ENCODE data around the gene AKAP6. TPM values are rescaled to one million over a fixed set of nuclear protein-coding genes. Genes with fewer than 3 reads are reported as not detected.
A peak's percentile ranks its signal among the peaks of the same experiment; 100 is the strongest.

AKAP6 gene
- total RNA-seq, 1 experiment from 2014 or later: 1.1 TPM

DNA sequence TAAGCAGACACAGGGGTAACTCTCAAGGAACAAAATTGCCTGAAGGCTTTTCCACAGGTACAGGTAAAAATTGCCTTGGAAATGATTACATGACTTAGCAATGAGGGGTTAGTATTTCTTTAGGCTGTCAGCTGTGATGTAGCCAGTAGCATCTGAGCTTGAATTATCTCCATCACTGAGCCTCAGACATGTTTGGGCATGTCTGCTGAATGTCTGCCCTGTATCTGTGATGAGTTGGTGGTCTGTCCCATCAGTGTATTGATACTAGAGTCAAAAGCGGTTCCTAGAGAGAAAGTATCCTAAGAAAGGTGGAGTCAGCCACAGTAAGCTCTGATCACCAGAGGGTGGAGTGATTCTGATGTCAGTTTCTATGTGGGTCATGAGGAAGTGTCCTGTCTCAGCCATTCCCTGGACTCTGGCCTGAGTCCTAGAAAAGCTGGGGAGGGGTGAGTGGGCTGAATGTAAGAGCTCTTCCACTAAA is 16.3 kb downstream of the AKAP6 start:
- Histone ChIP-seq H2BK120ac (ENCODE audit: low read depth, low read length, poor library complexity, severe bottlenecking) (no peak overlapping the region), H4K8ac (replicated peaks; ENCODE audit: insufficient read length, low read depth, low read length) (no peak overlapping the region), H3T11ph (ENCODE audit: low read length) (no peak overlapping the region), H2AFZ (ENCODE audit: low read length) (peak overlapping the region; percentile 78), H3K9me3 (ENCODE audit: control insufficient read depth, low read depth, low read length) (no peaks in the 10 kb centered on the region), H3K4me2 (ENCODE audit: insufficient read depth, insufficient read length, low read length) (no peak overlapping the region), H2BK20ac (ENCODE audit: low read depth, low read length, poor library complexity, severe bottlenecking) (no peak overlapping the region), H2BK5ac (ENCODE audit: insufficient read length, low read length) (no peak overlapping the region), H3K23me2 (ENCODE audit: insufficient read length, low read depth, low read length, poor library complexity, severe bottlenecking) (no peaks in the 10 kb centered on the region), H3K14ac (ENCODE audit: insufficient read depth, low read length) (no peak overlapping the region), H4K91ac (ENCODE audit: insufficient read length, low read depth, low read length) (no peak overlapping the region), H2AK5ac (ENCODE audit: insufficient read length, low read length) (no peak overlapping the region), H3K27me3 (ENCODE audit: insufficient read depth, low read length) (no peaks in the 10 kb centered on the region), H4K20me1 (ENCODE audit: control insufficient read depth, insufficient read depth, insufficient read length) (no peaks in the 10 kb centered on the region), H3K56ac (ENCODE audit: insufficient read length, low read depth, low read length) (no peak overlapping the region), H3K79me1 (ENCODE audit: insufficient read depth, low read depth, low read length, poor library complexity, severe bottlenecking) (no peaks in the 10 kb centered on the region), H2BK15ac (ENCODE audit: low read depth, low read length) (no peak overlapping the region), H3K79me2 (ENCODE audit: insufficient read depth, low read length) (no peaks in the 10 kb centered on the region), H3K9ac (ENCODE audit: extremely low read depth, insufficient read length, low read length) (no peak overlapping the region), H4K5ac (ENCODE audit: insufficient read length, low read depth, low read length) (no peak overlapping the region), H3K27ac (ENCODE audit: insufficient read length, low read depth, low read length) (no peak overlapping the region), H3K23ac (ENCODE audit: insufficient read length, low read depth, low read length) (no peak overlapping the region), H3K18ac (ENCODE audit: insufficient read length, low read depth, low read length) (no peak overlapping the region), H3K4me1 (ENCODE audit: insufficient read depth, low read length) (peaks cover 2% of the 10 kb centered on the region; the same call in 1 of the 2 replicates), H3K4ac (ENCODE audit: low read depth, low read length) (no peak overlapping the region; the same call in 1 of the 2 replicates), H2BK12ac (ENCODE audit: insufficient read length, low read depth, low read length) (no peak overlapping the region)
- H3K36me3 Mint-ChIP-seq (ENCODE audit: insufficient read depth in 1 of 3, low read depth in 3 of 3): no peaks in the 10 kb centered on the region
- H3K9me3 Mint-ChIP-seq: no peaks in the 10 kb centered on the region
- DNase-seq: no peak
- no CpG with 5 or more reads among the region's 1 CpG for WGBS (ENCODE audit: extremely low coverage, insufficient read length, low lambda C conversion rate)
- no peaks in the 10 kb centered on the region for H3K27me3 Mint-ChIP-seq (ENCODE audit: low read depth)
- peaks cover 19 to 21% of the 10 kb centered on the region in 2 experiments for H3K4me1 Mint-ChIP-seq
- TF ChIP-seq, protein P1, sequence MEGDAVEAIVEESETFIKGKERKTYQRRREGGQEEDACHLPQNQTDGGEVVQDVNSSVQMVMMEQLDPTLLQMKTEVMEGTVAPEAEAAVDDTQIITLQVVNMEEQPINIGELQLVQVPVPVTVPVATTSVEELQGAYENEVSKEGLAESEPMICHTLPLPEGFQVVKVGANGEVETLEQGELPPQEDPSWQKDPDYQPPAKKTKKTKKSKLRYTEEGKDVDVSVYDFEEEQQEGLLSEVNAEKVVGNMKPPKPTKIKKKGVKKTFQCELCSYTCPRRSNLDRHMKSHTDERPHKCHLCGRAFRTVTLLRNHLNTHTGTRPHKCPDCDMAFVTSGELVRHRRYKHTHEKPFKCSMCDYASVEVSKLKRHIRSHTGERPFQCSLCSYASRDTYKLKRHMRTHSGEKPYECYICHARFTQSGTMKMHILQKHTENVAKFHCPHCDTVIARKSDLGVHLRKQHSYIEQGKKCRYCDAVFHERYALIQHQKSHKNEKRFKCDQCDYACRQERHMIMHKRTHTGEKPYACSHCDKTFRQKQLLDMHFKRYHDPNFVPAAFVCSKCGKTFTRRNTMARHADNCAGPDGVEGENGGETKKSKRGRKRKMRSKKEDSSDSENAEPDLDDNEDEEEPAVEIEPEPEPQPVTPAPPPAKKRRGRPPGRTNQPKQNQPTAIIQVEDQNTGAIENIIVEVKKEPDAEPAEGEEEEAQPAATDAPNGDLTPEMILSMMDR (conservative IDR thresholded peaks at IDR 0.05): no peak
- H3K27ac Mint-ChIP-seq: peak overlapping the region in 1 of 3 experiments; percentile 80; a peak in 2 of 7 replicates
- no peak overlapping the region for H3K4me3 Mint-ChIP-seq

All from H9 (cell line).